HG02642 (cell line): Measurements from ENCODE around the gene UBE2D2.
"Not testable (repeated sequence)": the region's sequence is repeated elsewhere in the genome, so short reads cannot be mapped to it uniquely, and the experiment has no call there.

Source experiments
- ATAC-seq: cut with Tn5 transposase; IDR thresholded peaks from one replicate; pipeline ENCODE4 v1.9.1; 2021; ENCODE audit warnings: mild to moderate bottlenecking; ENCODE audit not compliant: unreplicated experiment, poor library complexity

UBE2D2 gene

GRCh38 chr5:139546593-139546992 is 14.5 kb upstream of the UBE2D2 start:
- not testable (repeated sequence) for ATAC-seq

GRCh38 chr5:139549162-139549894 is 11.8 kb upstream of the UBE2D2 start:
- no peak for ATAC-seq

- not testable (repeated sequence) for ATAC-seq
Observed at GRCh38 chr5:139550051-139550872, 10.9 kb upstream of the UBE2D2 start.

- ATAC-seq = no peak
Observed at GRCh38 chr5:139551191-139551889, 9.8 kb upstream of the UBE2D2 start.

- no peak for ATAC-seq
Observed at GRCh38 chr5:139552893-139553575, 8.1 kb upstream of the UBE2D2 start.

GRCh38 chr5:139554264-139554663 is 6.9 kb upstream of the UBE2D2 start:
- ATAC-seq = no peak

- no peak for ATAC-seq
Observed at GRCh38 chr5:139557811-139558210, 3.3 kb upstream of the UBE2D2 start.

GRCh38 chr5:139561655-139562451 is 714 bp downstream of the UBE2D2 start:
- ATAC-seq = peak; percentile 29

GRCh38 chr5:139562847-139563246 is 1.7 kb downstream of the UBE2D2 start:
- no peak for ATAC-seq

GRCh38 chr5:139565411-139566305 is 4.5 kb downstream of the UBE2D2 start:
- peak; percentile 30 for ATAC-seq

GRCh38 chr5:139566611-139567010 is 5.5 kb downstream of the UBE2D2 start:
- no peak for ATAC-seq

GRCh38 chr5:139569270-139569955 is 8.3 kb downstream of the UBE2D2 start:
- ATAC-seq = no peak

- no peak for ATAC-seq
Observed at GRCh38 chr5:139571543-139571942, 10.4 kb downstream of the UBE2D2 start.

GRCh38 chr5:139571966-139572365 is 10.8 kb downstream of the UBE2D2 start:
- no peak for ATAC-seq

- ATAC-seq = no peak
Observed at GRCh38 chr5:139574641-139575312, 13.6 kb downstream of the UBE2D2 start.

- ATAC-seq = no peak
Observed at GRCh38 chr5:139575313-139575646, 14.1 kb downstream of the UBE2D2 start.

- no peak for ATAC-seq
Observed at GRCh38 chr5:139575751-139576150, 14.6 kb downstream of the UBE2D2 start.
